PC-9 (cell line): ENCODE measurements around the gene CHRNE. TPM values are rescaled to one million over a fixed set of nuclear protein-coding genes. Genes with fewer than 3 reads are reported as not detected.

Experiments used
- BruUV-seq: library from RNA; stranded (reverse); fragments of 400-500 nt; replicated peaks from 2 replicates; lab custom pipeline; 2021; lab: Mats Ljungman, UMichigan
- CTCF ChIA-PET: fragments of 300-600 bp; sonication (Branson Sonifier 250); formaldehyde crosslinking; loops from one replicate; lab custom pipeline; 2022; ENCODE audit warnings: antibody characterized with exemption; lab: Charles Lee
- POLR2A ChIA-PET: fragments of 300-600 bp; sonication (Branson Sonifier 250); formaldehyde crosslinking; loops from one replicate; lab custom pipeline; 2022; ENCODE audit warnings: antibody characterized with exemption; ENCODE audit not compliant: unreplicated experiment; lab: Charles Lee
- DNase-seq, 2 experiments: peaks; one replicate each; pipeline versions ENCODE4 v3.0.0 to v3.0.0-alpha.2; 2015 to 2022; ENCODE audit warnings: mixed read lengths in 1 of 2
- H2AFZ ChIP-seq: fragments of 200-600 bp; sonication (generic); 2 replicates; pipeline ENCODE4 v1.8.1; 2017; ENCODE audit warnings: antibody characterized with exemption
- H3F3A ChIP-seq: fragments of 200-600 bp; sonication (generic); 2 replicates; pipeline ENCODE4 v1.8.1; 2017; ENCODE audit warnings: antibody characterized with exemption, mild to moderate bottlenecking, low read depth; ENCODE audit not compliant: insufficient read depth
- H3K27ac ChIP-seq: fragments of 200-600 bp; sonication (generic); 2 replicates; pipeline ENCODE4 v1.6.1; 2016; ENCODE audit warnings: mixed run types
- H3K27me3 ChIP-seq: fragments of 200-600 bp; sonication (generic); 2 replicates; pipeline ENCODE4 v1.6.1; 2016; ENCODE audit warnings: low read depth, mixed run types; ENCODE audit not compliant: insufficient read depth
- H3K36me3 ChIP-seq: fragments of 200-600 bp; sonication (generic); 2 replicates; pipeline ENCODE4 v1.6.1; 2016; ENCODE audit warnings: low read depth, mixed run types
- H3K4me1 ChIP-seq: fragments of 200-600 bp; sonication (generic); replicated peaks from 2 replicates; pipeline ENCODE4 v1.6.1; 2016; ENCODE audit warnings: mixed run types; ENCODE audit not compliant: insufficient read depth
- H3K4me2 ChIP-seq: fragments of 200-600 bp; sonication (generic); 2 replicates; pipeline ENCODE4 v1.6.1; 2017; ENCODE audit warnings: mixed run types
- H3K4me3 ChIP-seq: fragments of 200-600 bp; sonication (generic); 2 replicates; pipeline ENCODE4 v1.6.1; 2016; ENCODE audit warnings: mixed run types
- H3K79me2 ChIP-seq: fragments of 200-600 bp; sonication (generic); 2 replicates; pipeline ENCODE4 v1.6.1; 2017; ENCODE audit warnings: low read depth, mixed run types
- H3K9me2 ChIP-seq: fragments of 200-600 bp; sonication (generic); 2 replicates; pipeline ENCODE4 v1.8.1; 2017; ENCODE audit warnings: mild to moderate bottlenecking; ENCODE audit not compliant: insufficient read depth
- H3K9me3 ChIP-seq: fragments of 200-600 bp; sonication (generic); 2 replicates; pipeline ENCODE4 v1.8.1; 2016; ENCODE audit warnings: low read depth; ENCODE audit not compliant: insufficient read depth
- H4K20me1 ChIP-seq: fragments of 200-600 bp; sonication (generic); 2 replicates; pipeline ENCODE4 v1.8.1; 2017; ENCODE audit not compliant: insufficient read depth
- CTCF ChIP-seq: fragments of 200-600 bp; sonication (generic); conservative IDR thresholded peaks from 2 replicates; pipeline ENCODE4 v1.6.1; 2017; ENCODE audit warnings: mixed run types, antibody characterized with exemption, mild to moderate bottlenecking, moderate library complexity
- EZH2 ChIP-seq: fragments of 200-600 bp; sonication (generic); IDR thresholded peaks from 2 replicates; pipeline ENCODE4 v1.8.0; 2017; ENCODE audit warnings: antibody characterized with exemption, low read depth
- intact Hi-C: fragments of 100-400 bp; cut with micrococcal nuclease; formaldehyde crosslinking; loops from one replicate; pipeline ENCODE4 v1.10.0; 2022; ENCODE audit not compliant: unreplicated experiment
- total RNA-seq: library from RNA; stranded (reverse); gene quantifications from 2 replicates; pipeline ENCODE4 v1.2.3, GENCODE V29; 2021

Gene CHRNE
- total RNA-seq, 1 experiment from 2014 or later: 0.24 TPM

GRCh38 chr17:4862720-4863119, 40.2 kb downstream of the CHRNE start:
- Histone ChIP-seq H3K9me3 (no peaks in the 10 kb centered on the region), H3K36me3 (0 out of 2 replicates have a peak, but pooled peaks cover 3% of the 10 kb centered on the region), H3K4me2 (no peak overlapping the region), H2AFZ (no peak overlapping the region), H3K27me3 (no peaks in the 10 kb centered on the region), H4K20me1 (peaks cover 19% of the 10 kb centered on the region), H3K27ac (no peak overlapping the region), H3K79me2 (peaks cover 28% of the 10 kb centered on the region), H3K9me2 (no peaks in the 10 kb centered on the region), H3F3A (peaks cover 26% of the 10 kb centered on the region; the same call in 1 of the 2 replicates), H3K4me3 (no peak overlapping the region), H3K4me1 (peaks cover 18% of the 10 kb centered on the region)
- no peak for TF ChIP-seq CTCF
- no peak for TF ChIP-seq EZH2
- BruUV-seq: no TSS peak
- ChIA-PET POLR2A (no interaction called here), CTCF (no interaction called here)
- intact Hi-C loops: no loop called here
- no peak for DNase-seq

GRCh38 chr17:4861052-4861451, 41.8 kb downstream of the CHRNE start:
- no peak overlapping the region for H3K4me2 ChIP-seq
- no peak overlapping the region for H2AFZ ChIP-seq
- CTCF ChIA-PET: no interaction called here
- no peak for TF ChIP-seq CTCF
- TF ChIP-seq EZH2: no peak
- no peaks in the 10 kb centered on the region for H3K9me3 ChIP-seq
- intact Hi-C loops: no loop called here
- no TSS peak for BruUV-seq
- H3K27ac ChIP-seq: no peak overlapping the region
- H3K27me3 ChIP-seq: no peaks in the 10 kb centered on the region
- 0 out of 2 replicates have a peak, but pooled peaks cover 3% of the 10 kb centered on the region for H3K36me3 ChIP-seq
- POLR2A ChIA-PET: no interaction called here
- peaks cover 20% of the 10 kb centered on the region for H3K4me1 ChIP-seq
- peaks cover 27% of the 10 kb centered on the region for H3F3A ChIP-seq
- peaks cover 36% of the 10 kb centered on the region for H3K79me2 ChIP-seq
- no peaks in the 10 kb centered on the region for H3K9me2 ChIP-seq
- DNase-seq: no peak
- H4K20me1 ChIP-seq: peaks cover 16% of the 10 kb centered on the region
- no peak overlapping the region for H3K4me3 ChIP-seq

- no peak for TF ChIP-seq CTCF
- TF ChIP-seq EZH2: no peak
- no peaks in the 10 kb centered on the region for H3K27me3 ChIP-seq
- intact Hi-C loops: no loop called here
- H3K9me2 ChIP-seq: no peaks in the 10 kb centered on the region
- H3K4me1 ChIP-seq: peaks cover 20% of the 10 kb centered on the region
- no peak overlapping the region for H3K4me2 ChIP-seq
- ChIA-PET POLR2A (no interaction called here), CTCF (no interaction called here)
- DNase-seq: no peak
- H3K36me3 ChIP-seq: 0 out of 2 replicates have a peak, but pooled peaks cover 3% of the 10 kb centered on the region
- peaks cover 16% of the 10 kb centered on the region for H4K20me1 ChIP-seq
- H3F3A ChIP-seq: peaks cover 23% of the 10 kb centered on the region
- H3K9me3 ChIP-seq: no peaks in the 10 kb centered on the region
- H3K79me2 ChIP-seq: peaks cover 38% of the 10 kb centered on the region
- H3K4me3 ChIP-seq: no peak overlapping the region
- H2AFZ ChIP-seq: no peak overlapping the region
- no peak overlapping the region for H3K27ac ChIP-seq
- BruUV-seq: no TSS peak
Observed at GRCh38 chr17:4860651-4861050, 42.2 kb downstream of the CHRNE start.
